ENCODE results near the gene ZNF692.
"Not testable (repeated sequence)": the region's sequence is repeated elsewhere in the genome, so short reads cannot be mapped to it uniquely, and the experiment has no call there.

ZNF692 gene

GRCh38 chr1:248849152-248849551 is 9.7 kb downstream of the ZNF692 start:
- no peak for DNase-seq (ENCODE audit: low read depth)

- DNase-seq (ENCODE audit: low read depth): no peak
These were observed 10.3 kb downstream of the ZNF692 start for GRCh38 chr1:248848602-248849001.

GRCh38 chr1:248847956-248848561 is 10.8 kb downstream of the ZNF692 start:
- DNase-seq (ENCODE audit: low read depth): no peak

GRCh38 chr1:248847181-248847955 is 11.5 kb downstream of the ZNF692 start:
- no peak for DNase-seq (ENCODE audit: low read depth)

GRCh38 chr1:248844526-248844925 is 14.4 kb downstream of the ZNF692 start:
- no peak for DNase-seq (ENCODE audit: low read depth)

- no peak for DNase-seq (ENCODE audit: low read depth)
These were observed 15.2 kb downstream of the ZNF692 start for GRCh38 chr1:248843687-248844086.

- DNase-seq (ENCODE audit: low read depth): no peak
These were observed 16.0 kb downstream of the ZNF692 start for GRCh38 chr1:248842781-248843331.

GRCh38 chr1:248841702-248842395 is 17.0 kb downstream of the ZNF692 start:
- DNase-seq (ENCODE audit: low read depth): peak; percentile 68

- DNase-seq (ENCODE audit: low read depth): no peak
These were observed 17.9 kb downstream of the ZNF692 start for GRCh38 chr1:248840946-248841345.

- DNase-seq (ENCODE audit: low read depth): no peak
These were observed 19.7 kb downstream of the ZNF692 start for GRCh38 chr1:248839168-248839555.

GRCh38 chr1:248838357-248839167 is 20.3 kb downstream of the ZNF692 start:
- peak; percentile 88 for DNase-seq (ENCODE audit: low read depth)

- peak; percentile 98 for DNase-seq (ENCODE audit: low read depth)
These were observed 21.0 kb downstream of the ZNF692 start, which contains the start of gene ZNF672 for GRCh38 chr1:248837781-248838356. ZNF672 (plus strand) TSS chr1:248838224; CDS start chr1:248847275, 9,051 bp downstream.

GRCh38 chr1:248837045-248837780 is 21.7 kb downstream of the ZNF692 start:
- DNase-seq (ENCODE audit: low read depth): no peak

- DNase-seq (ENCODE audit: low read depth): no peak
These were observed 24.4 kb downstream of the ZNF692 start for GRCh38 chr1:248834343-248834940.

- no peak for DNase-seq (ENCODE audit: low read depth)
These were observed 27.0 kb downstream of the ZNF692 start for GRCh38 chr1:248831842-248832241.

- not testable (repeated sequence) for DNase-seq (ENCODE audit: low read depth)
These were observed 28.2 kb downstream of the ZNF692 start for GRCh38 chr1:248830718-248831017.

- DNase-seq (ENCODE audit: low read depth): peak; percentile 95
These were observed 30.0 kb downstream of the ZNF692 start for GRCh38 chr1:248828845-248829244.

GRCh38 chr1:248825909-248826760 is 32.8 kb downstream of the ZNF692 start, which contains the start of gene SH3BP5L:
SH3BP5L (minus strand) TSS chr1:248825915; CDS start chr1:248824935, 980 bp downstream.
- peak; percentile 97 for DNase-seq (ENCODE audit: low read depth)

GRCh38 chr1:248825573-248825908 is 33.3 kb downstream of the ZNF692 start:
- DNase-seq (ENCODE audit: low read depth): no peak

Data from iris pigment epithelial cell (primary cell).